ENCODE measurements around the gene GFOD1. TPM values are rescaled to one million over a fixed set of nuclear protein-coding genes. Genes with fewer than 3 reads are reported as not detected.
"Not testable (repeated sequence)": the region's sequence is repeated elsewhere in the genome, so short reads cannot be mapped to it uniquely, and the experiment has no call there.

Gene GFOD1
- total RNA-seq, 2 donors from 2014 or later: 3.3 to 5.2 TPM

- H3K4me3 Mint-ChIP-seq: peak overlapping the region; percentile 91 to 96
- H3K27ac Mint-ChIP-seq: peak overlapping the region; percentile 98
- ATAC-seq (replicated peaks in 1 of 2) (no peak), DNase-seq (no peak)
- no peaks in the 10 kb centered on the region for H3K27me3 Mint-ChIP-seq (ENCODE audit: low read depth)
- H3K9me3 Mint-ChIP-seq: no peaks in the 10 kb centered on the region
- H3K36me3 Mint-ChIP-seq (ENCODE audit: insufficient read depth in 2 of 2): peaks cover 0 to 4% of the 10 kb centered on the region in 2 donors
- peaks cover 34% of the 10 kb centered on the region for H3K4me1 Mint-ChIP-seq (ENCODE audit: low read depth)
These were observed 158.6 kb downstream of the GFOD1 start for GRCh38 chr6:13328875-13329183.

GRCh38 chr6:13328076-13328874, 159.1 kb downstream of the GFOD1 start, which contains the start of gene TBC1D7:
TSS of gene TBC1D7 (minus strand) at chr6:13328537. CDS start at chr6:13326898, 1,639 bp downstream.
- Mint-ChIP-seq H3K4me3 (peak within 1 kb of the TSS; percentile 91 to 96), H3K27me3 (ENCODE audit: low read depth) (no peaks in the 10 kb centered on the region)

GRCh38 chr6:13327691-13328075, 159.7 kb downstream of the GFOD1 start:
- DNase-seq (peak in 1 of 2 donors; percentile 8), ATAC-seq (replicated peaks in 1 of 2) (peak; percentile 2 to 10)
- H3K36me3 Mint-ChIP-seq (ENCODE audit: insufficient read depth in 2 of 2): peaks cover 0 to 4% of the 10 kb centered on the region in 2 donors
- H3K4me3 Mint-ChIP-seq: peak overlapping the region; percentile 91 to 96
- H3K9me3 Mint-ChIP-seq: no peaks in the 10 kb centered on the region
- H3K27ac Mint-ChIP-seq: peak overlapping the region; percentile 93
- peaks cover 34% of the 10 kb centered on the region for H3K4me1 Mint-ChIP-seq (ENCODE audit: low read depth)
- no peaks in the 10 kb centered on the region for H3K27me3 Mint-ChIP-seq (ENCODE audit: low read depth)

More at GRCh38 chr6:13328076-13328874, 159.1 kb downstream of the GFOD1 start, which contains the start of gene TBC1D7:
- peak within 1 kb of the TSS; percentile 98 for H3K27ac Mint-ChIP-seq
- H3K4me1 Mint-ChIP-seq (ENCODE audit: low read depth): peaks cover 34% of the 10 kb centered on the region
- H3K36me3 Mint-ChIP-seq (ENCODE audit: insufficient read depth in 2 of 2): peaks cover 0 to 4% of the 10 kb centered on the region in 2 donors
- ATAC-seq (replicated peaks in 1 of 2): peak; percentile 92 to 93
- H3K9me3 Mint-ChIP-seq: no peaks in the 10 kb centered on the region
- peak; percentile 93 to 96 for DNase-seq

- Mint-ChIP-seq H3K4me1 (ENCODE audit: low read depth) (peaks cover 34% of the 10 kb centered on the region), H3K4me3 (peak overlapping the region in 1 of 2 donors; percentile 44)
- H3K9me3 Mint-ChIP-seq; H3K27me3 Mint-ChIP-seq (ENCODE audit: low read depth); H3K36me3 Mint-ChIP-seq (ENCODE audit: insufficient read depth in 2 of 2); DNase-seq; H3K27ac Mint-ChIP-seq; ATAC-seq (replicated peaks in 1 of 2): not testable (repeated sequence)
These were observed 161.3 kb downstream of the GFOD1 start for GRCh38 chr6:13326031-13326586.

- DNase-seq (no peak), ATAC-seq (replicated peaks in 1 of 2) (no peak)
- Mint-ChIP-seq H3K27ac (no peak overlapping the region), H3K9me3 (no peaks in the 10 kb centered on the region), H3K36me3 (ENCODE audit: insufficient read depth in 2 of 2) (peaks cover 6 to 19% of the 10 kb centered on the region in 2 donors), H3K4me1 (ENCODE audit: low read depth) (no peaks in the 10 kb centered on the region), H3K4me3 (no peak overlapping the region), H3K27me3 (ENCODE audit: low read depth) (no peaks in the 10 kb centered on the region)
These were observed 167.4 kb downstream of the GFOD1 start for GRCh38 chr6:13319891-13320564.

- Mint-ChIP-seq H3K27ac (no peak overlapping the region), H3K4me1 (ENCODE audit: low read depth) (no peaks in the 10 kb centered on the region), H3K27me3 (ENCODE audit: low read depth) (no peaks in the 10 kb centered on the region), H3K9me3 (no peaks in the 10 kb centered on the region), H3K36me3 (ENCODE audit: insufficient read depth in 2 of 2) (peaks cover 6 to 15% of the 10 kb centered on the region in 2 donors), H3K4me3 (no peak overlapping the region)
- no peak for DNase-seq
- no peak for ATAC-seq (replicated peaks in 1 of 2)
These were observed 168.6 kb downstream of the GFOD1 start for GRCh38 chr6:13318821-13319220.

- Mint-ChIP-seq H3K27me3 (ENCODE audit: low read depth) (no peaks in the 10 kb centered on the region), H3K36me3 (ENCODE audit: insufficient read depth in 2 of 2) (peaks cover 8 to 14% of the 10 kb centered on the region in 2 donors), H3K9me3 (no peaks in the 10 kb centered on the region), H3K4me3 (no peak overlapping the region), H3K4me1 (ENCODE audit: low read depth) (no peaks in the 10 kb centered on the region), H3K27ac (no peak overlapping the region)
- no peak for ATAC-seq (replicated peaks in 1 of 2)
- no peak for DNase-seq
These were observed 171.5 kb downstream of the GFOD1 start for GRCh38 chr6:13315896-13316295.

GRCh38 chr6:13314806-13315205, 172.6 kb downstream of the GFOD1 start:
- no peaks in the 10 kb centered on the region for H3K4me1 Mint-ChIP-seq (ENCODE audit: low read depth)
- no peaks in the 10 kb centered on the region for H3K9me3 Mint-ChIP-seq
- H3K27me3 Mint-ChIP-seq (ENCODE audit: low read depth): no peaks in the 10 kb centered on the region
- H3K27ac Mint-ChIP-seq: no peak overlapping the region
- no peak for ATAC-seq (replicated peaks in 1 of 2)
- H3K4me3 Mint-ChIP-seq: no peak overlapping the region
- peaks cover 3 to 12% of the 10 kb centered on the region in 2 donors for H3K36me3 Mint-ChIP-seq (ENCODE audit: insufficient read depth in 2 of 2)
- no peak for DNase-seq

- DNase-seq: no peak
- H3K4me3 Mint-ChIP-seq: no peak overlapping the region
- no peaks in the 10 kb centered on the region for H3K27me3 Mint-ChIP-seq (ENCODE audit: low read depth)
- H3K36me3 Mint-ChIP-seq (ENCODE audit: insufficient read depth in 2 of 2): peaks cover 6 to 11% of the 10 kb centered on the region in 2 donors
- H3K4me1 Mint-ChIP-seq (ENCODE audit: low read depth): no peaks in the 10 kb centered on the region
- no peak for ATAC-seq (replicated peaks in 1 of 2)
- H3K27ac Mint-ChIP-seq: no peak overlapping the region
- no peaks in the 10 kb centered on the region for H3K9me3 Mint-ChIP-seq
These were observed 176.2 kb downstream of the GFOD1 start for GRCh38 chr6:13311155-13311554.

- H3K27ac Mint-ChIP-seq: no peak overlapping the region
- H3K9me3 Mint-ChIP-seq: no peaks in the 10 kb centered on the region
- peaks cover 6 to 16% of the 10 kb centered on the region in 2 donors for H3K36me3 Mint-ChIP-seq (ENCODE audit: insufficient read depth in 2 of 2)
- no peaks in the 10 kb centered on the region for H3K27me3 Mint-ChIP-seq (ENCODE audit: low read depth)
- ATAC-seq (replicated peaks in 1 of 2) (no peak), DNase-seq (no peak)
- H3K4me1 Mint-ChIP-seq (ENCODE audit: low read depth): peaks cover 17% of the 10 kb centered on the region
- no peak overlapping the region for H3K4me3 Mint-ChIP-seq
These were observed 179.1 kb downstream of the GFOD1 start for GRCh38 chr6:13308332-13308731.

Other genes starting within 250 kb of the GFOD1 start
- 10 to 100 TPM; 20.3 to 22.8 TPM for gene TBC1D7, start 159.1 kb downstream of the GFOD1 start, total RNA-seq
- 10 to 100 TPM; 12.2 to 14.3 TPM for gene SIRT5, start 87.0 kb upstream of the GFOD1 start, total RNA-seq
- 10 to 100 TPM; 51.5 to 54.3 TPM for gene NOL7, start 127.7 kb upstream of the GFOD1 start, total RNA-seq
- gene RANBP9, start 224.2 kb upstream of the GFOD1 start, total RNA-seq: 10 to 100 TPM; 74.9 to 78.0 TPM